Liver (tissue), 3 donors: ENCODE measurements around the gene NAXD.

Source experiments
- FOXA1 ChIP-seq: IDR thresholded peaks from 2 replicates; pipeline ENCODE4 v1.6.1; 2016; ENCODE audit warnings: antibody characterized with exemption
- GABPA ChIP-seq, 2 donors: IDR thresholded peaks in 1 of 2; conservative IDR thresholded peaks in 1 of 2; 2 replicates each; pipeline ENCODE4 v1.6.1; 2016; ENCODE audit warnings: antibody characterized with exemption in 2 of 2, mild to moderate bottlenecking in 1 of 2, moderate library complexity in 1 of 2
- JUND ChIP-seq, 2 donors: IDR thresholded peaks; 2 replicates each; pipeline ENCODE4 v1.6.1; 2016; ENCODE audit warnings: antibody characterized with exemption in 2 of 2
- NR2F2 ChIP-seq: IDR thresholded peaks from 2 replicates; pipeline ENCODE4 v1.6.1; 2016; ENCODE audit warnings: antibody characterized with exemption
- RAD21 ChIP-seq, 2 donors: IDR thresholded peaks; 2 replicates each; pipeline ENCODE4 v1.6.1; 2016; ENCODE audit warnings: antibody characterized with exemption in 2 of 2, mild to moderate bottlenecking in 2 of 2
- RXRA ChIP-seq, 2 donors: IDR thresholded peaks; 2 replicates each; pipeline ENCODE4 v1.6.1; 2017 to 2018; ENCODE audit warnings: antibody characterized with exemption in 2 of 2, mild to moderate bottlenecking in 1 of 2
- TAF1 ChIP-seq: conservative IDR thresholded peaks from 2 replicates; pipeline ENCODE4 v1.6.1; 2016; ENCODE audit warnings: antibody characterized with exemption, mild to moderate bottlenecking
- TF ChIP-seq, protein P1 (sequence below): fragments of 150-350 bp; IDR thresholded peaks from 2 replicates; pipeline ENCODE4 v1.5.1; 2017; ENCODE audit warnings: improper control_type of control experiment, low read depth, low read length; ENCODE audit not compliant: missing input control
- TF ChIP-seq, protein P2 (sequence below): IDR thresholded peaks from 2 replicates; pipeline ENCODE4 v1.6.1; 2016; ENCODE audit warnings: antibody characterized with exemption
- TF ChIP-seq, protein P3 (sequence below): IDR thresholded peaks from 2 replicates; pipeline ENCODE4 v1.6.1; 2016; ENCODE audit warnings: antibody characterized with exemption
- TF ChIP-seq, protein P4 (sequence below): IDR thresholded peaks from 2 replicates; pipeline ENCODE4 v1.6.1; 2016; ENCODE audit warnings: antibody characterized with exemption, mild to moderate bottlenecking
- TF ChIP-seq, protein P5 (sequence below): IDR thresholded peaks from 2 replicates; pipeline ENCODE4 v1.6.1; 2016; ENCODE audit warnings: antibody characterized with exemption
- donor health status: healthy.
- donor health status: healthy.

DNA sequence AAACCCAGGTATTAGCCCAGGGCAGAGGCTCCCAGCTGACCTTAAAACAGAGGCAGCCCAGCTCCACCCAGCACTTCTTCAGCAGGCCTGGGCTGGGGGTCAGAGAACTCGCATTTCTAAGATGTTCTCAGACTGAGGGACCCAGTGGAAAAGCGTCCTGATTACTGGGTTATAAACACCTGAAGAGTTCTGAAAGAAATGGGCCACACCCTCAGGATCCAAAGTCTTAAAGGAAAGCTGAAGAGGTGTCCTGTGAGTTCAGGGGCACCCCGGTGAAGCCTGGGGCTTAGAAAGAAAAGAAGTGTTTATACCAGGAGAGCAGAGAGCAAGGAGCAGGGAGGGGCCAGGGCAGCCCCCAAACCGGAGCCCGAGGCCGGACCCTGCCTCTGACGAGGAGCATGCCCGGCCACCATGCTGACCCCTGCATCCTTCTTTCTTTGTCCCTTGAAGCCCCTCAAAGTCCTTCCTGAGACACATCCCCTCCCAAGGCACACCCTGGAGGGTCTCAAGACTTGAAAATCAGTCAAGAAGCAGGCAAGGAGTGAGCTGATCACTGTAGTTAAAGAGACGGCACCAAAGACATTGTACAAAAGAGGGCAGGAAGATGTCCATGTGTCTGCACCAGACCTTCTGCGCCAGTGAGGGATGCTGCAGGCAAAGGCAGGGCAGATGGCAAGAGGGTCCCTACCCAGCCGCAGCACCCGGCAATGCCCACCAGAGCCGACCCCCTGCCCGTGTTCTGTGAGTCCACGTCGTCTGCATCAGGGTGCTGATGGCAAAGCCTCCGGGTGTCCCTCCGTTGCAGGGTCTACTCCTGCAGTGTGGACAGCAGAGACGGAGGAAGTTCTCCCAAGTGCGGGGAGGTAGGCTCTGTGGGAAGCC, 43.2 kb upstream of the NAXD start:
- TF ChIP-seq, protein P1, sequence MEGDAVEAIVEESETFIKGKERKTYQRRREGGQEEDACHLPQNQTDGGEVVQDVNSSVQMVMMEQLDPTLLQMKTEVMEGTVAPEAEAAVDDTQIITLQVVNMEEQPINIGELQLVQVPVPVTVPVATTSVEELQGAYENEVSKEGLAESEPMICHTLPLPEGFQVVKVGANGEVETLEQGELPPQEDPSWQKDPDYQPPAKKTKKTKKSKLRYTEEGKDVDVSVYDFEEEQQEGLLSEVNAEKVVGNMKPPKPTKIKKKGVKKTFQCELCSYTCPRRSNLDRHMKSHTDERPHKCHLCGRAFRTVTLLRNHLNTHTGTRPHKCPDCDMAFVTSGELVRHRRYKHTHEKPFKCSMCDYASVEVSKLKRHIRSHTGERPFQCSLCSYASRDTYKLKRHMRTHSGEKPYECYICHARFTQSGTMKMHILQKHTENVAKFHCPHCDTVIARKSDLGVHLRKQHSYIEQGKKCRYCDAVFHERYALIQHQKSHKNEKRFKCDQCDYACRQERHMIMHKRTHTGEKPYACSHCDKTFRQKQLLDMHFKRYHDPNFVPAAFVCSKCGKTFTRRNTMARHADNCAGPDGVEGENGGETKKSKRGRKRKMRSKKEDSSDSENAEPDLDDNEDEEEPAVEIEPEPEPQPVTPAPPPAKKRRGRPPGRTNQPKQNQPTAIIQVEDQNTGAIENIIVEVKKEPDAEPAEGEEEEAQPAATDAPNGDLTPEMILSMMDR = no peak
- TF ChIP-seq RAD21 (IDR thresholded peaks at IDR 0.05) (no peak), FOXA1 (no peak), GABPA (IDR thresholded peaks at IDR 0.05 in 1 of 2, conservative IDR thresholded peaks at IDR 0.05 in 1 of 2) (no peak), TAF1 (no peak), RXRA (IDR thresholded peaks at IDR 0.05) (no peak), JUND (IDR thresholded peaks at IDR 0.05) (no peak), NR2F2 (no peak)
- TF ChIP-seq, protein P2, sequence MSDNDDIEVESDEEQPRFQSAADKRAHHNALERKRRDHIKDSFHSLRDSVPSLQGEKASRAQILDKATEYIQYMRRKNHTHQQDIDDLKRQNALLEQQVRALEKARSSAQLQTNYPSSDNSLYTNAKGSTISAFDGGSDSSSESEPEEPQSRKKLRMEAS = no peak
- TF ChIP-seq, protein P3, sequence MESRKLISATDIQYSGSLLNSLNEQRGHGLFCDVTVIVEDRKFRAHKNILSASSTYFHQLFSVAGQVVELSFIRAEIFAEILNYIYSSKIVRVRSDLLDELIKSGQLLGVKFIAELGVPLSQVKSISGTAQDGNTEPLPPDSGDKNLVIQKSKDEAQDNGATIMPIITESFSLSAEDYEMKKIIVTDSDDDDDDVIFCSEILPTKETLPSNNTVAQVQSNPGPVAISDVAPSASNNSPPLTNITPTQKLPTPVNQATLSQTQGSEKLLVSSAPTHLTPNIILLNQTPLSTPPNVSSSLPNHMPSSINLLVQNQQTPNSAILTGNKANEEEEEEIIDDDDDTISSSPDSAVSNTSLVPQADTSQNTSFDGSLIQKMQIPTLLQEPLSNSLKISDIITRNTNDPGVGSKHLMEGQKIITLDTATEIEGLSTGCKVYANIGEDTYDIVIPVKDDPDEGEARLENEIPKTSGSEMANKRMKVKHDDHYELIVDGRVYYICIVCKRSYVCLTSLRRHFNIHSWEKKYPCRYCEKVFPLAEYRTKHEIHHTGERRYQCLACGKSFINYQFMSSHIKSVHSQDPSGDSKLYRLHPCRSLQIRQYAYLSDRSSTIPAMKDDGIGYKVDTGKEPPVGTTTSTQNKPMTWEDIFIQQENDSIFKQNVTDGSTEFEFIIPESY = no peak
- TF ChIP-seq, protein P4, sequence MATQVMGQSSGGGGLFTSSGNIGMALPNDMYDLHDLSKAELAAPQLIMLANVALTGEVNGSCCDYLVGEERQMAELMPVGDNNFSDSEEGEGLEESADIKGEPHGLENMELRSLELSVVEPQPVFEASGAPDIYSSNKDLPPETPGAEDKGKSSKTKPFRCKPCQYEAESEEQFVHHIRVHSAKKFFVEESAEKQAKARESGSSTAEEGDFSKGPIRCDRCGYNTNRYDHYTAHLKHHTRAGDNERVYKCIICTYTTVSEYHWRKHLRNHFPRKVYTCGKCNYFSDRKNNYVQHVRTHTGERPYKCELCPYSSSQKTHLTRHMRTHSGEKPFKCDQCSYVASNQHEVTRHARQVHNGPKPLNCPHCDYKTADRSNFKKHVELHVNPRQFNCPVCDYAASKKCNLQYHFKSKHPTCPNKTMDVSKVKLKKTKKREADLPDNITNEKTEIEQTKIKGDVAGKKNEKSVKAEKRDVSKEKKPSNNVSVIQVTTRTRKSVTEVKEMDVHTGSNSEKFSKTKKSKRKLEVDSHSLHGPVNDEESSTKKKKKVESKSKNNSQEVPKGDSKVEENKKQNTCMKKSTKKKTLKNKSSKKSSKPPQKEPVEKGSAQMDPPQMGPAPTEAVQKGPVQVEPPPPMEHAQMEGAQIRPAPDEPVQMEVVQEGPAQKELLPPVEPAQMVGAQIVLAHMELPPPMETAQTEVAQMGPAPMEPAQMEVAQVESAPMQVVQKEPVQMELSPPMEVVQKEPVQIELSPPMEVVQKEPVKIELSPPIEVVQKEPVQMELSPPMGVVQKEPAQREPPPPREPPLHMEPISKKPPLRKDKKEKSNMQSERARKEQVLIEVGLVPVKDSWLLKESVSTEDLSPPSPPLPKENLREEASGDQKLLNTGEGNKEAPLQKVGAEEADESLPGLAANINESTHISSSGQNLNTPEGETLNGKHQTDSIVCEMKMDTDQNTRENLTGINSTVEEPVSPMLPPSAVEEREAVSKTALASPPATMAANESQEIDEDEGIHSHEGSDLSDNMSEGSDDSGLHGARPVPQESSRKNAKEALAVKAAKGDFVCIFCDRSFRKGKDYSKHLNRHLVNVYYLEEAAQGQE = no peak
- TF ChIP-seq, protein P5, sequence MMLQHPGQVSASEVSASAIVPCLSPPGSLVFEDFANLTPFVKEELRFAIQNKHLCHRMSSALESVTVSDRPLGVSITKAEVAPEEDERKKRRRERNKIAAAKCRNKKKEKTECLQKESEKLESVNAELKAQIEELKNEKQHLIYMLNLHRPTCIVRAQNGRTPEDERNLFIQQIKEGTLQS = no peak
